GM18511 (cell line): ENCODE data around the gene RND2.

Experiments
- ATAC-seq: cut with Tn5 transposase; IDR thresholded peaks from one replicate; pipeline ENCODE4 v1.9.1; 2021; ENCODE audit warnings: mild to moderate bottlenecking, moderate library complexity; ENCODE audit not compliant: unreplicated experiment

RND2 gene

DNA sequence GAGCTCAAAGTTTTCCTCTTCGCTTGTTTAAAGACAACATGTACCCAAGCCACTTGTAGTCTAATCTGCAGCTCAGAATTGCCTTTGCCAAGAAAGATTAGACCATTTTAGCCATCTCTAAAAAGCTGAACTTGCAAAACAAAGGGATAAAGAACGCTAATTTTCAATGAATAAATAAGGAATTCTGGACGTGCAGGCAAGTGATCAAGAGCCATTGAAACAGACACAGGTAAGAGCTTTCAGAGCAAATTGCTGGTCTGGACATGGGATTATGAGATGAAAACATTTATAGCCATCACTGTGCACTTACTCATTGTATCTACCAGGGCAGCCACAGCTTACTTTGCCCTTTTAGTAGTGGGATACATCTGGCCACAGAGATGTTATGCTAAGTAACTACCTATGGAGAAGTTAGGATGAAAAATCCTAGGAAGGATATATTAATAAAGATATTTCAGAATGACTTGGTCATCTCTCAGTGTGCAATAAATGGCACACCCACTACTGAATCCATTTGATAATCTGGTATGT lies 44.4 kb downstream of the RND2 start:
- no peak for ATAC-seq

DNA sequence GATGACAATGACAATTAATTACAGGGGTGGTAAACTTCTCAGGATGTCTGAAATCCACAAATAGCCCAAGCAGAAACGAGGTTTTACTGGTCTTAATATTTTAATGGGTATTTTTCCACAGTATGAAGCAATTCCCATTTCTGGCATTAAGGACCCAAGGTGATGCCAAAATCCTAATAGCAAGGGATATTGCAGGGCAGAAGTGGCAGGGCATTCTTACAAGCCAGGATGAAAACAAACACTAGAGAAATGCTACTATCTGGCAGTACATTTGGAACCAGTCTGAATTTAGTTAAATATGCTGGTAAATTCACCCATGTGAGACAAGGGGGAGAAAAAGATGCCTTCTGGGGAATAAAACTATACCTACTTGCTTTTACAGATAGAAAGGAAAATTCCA lies 45.2 kb downstream of the RND2 start:
- ATAC-seq = no peak

GRCh38 chr17:43070872-43071271 lies 45.8 kb downstream of the RND2 start:
- no peak for ATAC-seq

DNA sequence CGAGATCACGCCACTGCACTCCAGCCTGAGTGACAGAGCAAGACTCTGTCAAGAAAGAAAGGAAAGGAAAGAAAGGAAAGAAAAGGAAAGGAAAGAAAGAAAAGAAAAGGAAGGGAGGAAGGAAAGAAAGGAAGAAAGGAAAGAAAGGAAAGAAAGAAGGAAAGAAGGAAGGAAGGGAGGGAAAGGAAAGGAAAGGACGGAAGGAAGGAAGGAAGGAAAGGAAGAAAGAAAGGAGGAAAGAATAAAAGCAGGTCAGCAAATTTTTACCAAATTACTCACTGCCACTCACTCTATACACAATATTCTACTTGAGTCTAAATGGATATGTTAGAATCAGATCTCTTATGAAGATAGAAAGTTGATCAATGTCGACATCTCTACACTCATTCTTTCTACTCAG lies 49.8 kb downstream of the RND2 start:
- no peak for ATAC-seq

- ATAC-seq = no peak
Observed at GRCh38 chr17:43079641-43080302, 54.7 kb downstream of the RND2 start.
